ENCODE measurements around the gene NAMPT.

DNA sequence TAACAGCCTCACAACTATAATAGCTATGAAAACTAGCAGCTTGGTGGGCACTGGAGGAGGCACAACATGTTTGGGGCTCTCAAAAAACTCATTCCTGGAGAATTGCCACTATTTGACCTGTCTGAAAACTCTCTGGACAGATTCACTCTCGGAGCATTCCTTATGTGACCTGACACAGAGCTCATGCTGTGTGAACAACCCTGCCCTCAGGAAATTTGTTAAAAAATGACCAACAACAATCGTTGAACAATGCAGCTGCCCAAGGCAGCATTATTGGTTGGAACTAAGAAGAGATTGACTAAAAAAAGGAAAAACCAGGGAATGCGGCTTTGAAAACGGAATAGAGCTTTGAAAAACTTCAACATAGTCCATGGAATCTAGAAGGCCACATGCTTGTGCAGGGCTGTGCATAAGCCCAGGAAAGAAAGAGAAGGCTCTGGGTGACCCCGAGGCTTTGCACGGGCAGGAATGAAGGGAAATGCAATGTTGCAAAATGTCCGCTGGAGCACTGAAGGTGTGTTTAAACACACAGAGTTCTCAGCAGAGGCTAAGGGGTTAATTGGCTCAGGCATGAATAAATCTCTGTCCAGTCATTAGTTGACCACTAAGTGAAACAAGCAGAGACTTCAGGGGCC, 52.8 kb downstream of the NAMPT start:
- TF ChIP-seq, protein P1, sequence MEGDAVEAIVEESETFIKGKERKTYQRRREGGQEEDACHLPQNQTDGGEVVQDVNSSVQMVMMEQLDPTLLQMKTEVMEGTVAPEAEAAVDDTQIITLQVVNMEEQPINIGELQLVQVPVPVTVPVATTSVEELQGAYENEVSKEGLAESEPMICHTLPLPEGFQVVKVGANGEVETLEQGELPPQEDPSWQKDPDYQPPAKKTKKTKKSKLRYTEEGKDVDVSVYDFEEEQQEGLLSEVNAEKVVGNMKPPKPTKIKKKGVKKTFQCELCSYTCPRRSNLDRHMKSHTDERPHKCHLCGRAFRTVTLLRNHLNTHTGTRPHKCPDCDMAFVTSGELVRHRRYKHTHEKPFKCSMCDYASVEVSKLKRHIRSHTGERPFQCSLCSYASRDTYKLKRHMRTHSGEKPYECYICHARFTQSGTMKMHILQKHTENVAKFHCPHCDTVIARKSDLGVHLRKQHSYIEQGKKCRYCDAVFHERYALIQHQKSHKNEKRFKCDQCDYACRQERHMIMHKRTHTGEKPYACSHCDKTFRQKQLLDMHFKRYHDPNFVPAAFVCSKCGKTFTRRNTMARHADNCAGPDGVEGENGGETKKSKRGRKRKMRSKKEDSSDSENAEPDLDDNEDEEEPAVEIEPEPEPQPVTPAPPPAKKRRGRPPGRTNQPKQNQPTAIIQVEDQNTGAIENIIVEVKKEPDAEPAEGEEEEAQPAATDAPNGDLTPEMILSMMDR (IDR thresholded peaks at IDR 0.05 in 2 of 3, conservative IDR thresholded peaks at IDR 0.05 in 1 of 3; ENCODE audit: insufficient read depth in 2 of 3, low read depth in 1 of 3, low read length in 3 of 3) = no peak
- TF ChIP-seq, protein P2, sequence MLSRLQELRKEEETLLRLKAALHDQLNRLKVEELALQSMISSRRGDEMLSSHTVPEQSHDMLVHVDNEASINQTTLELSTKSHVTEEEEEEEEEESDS (CRISPR knock-in tag; IDR thresholded peaks at IDR 0.05) = no peak
- no peak for TF ChIP-seq ATF7 (IDR thresholded peaks at IDR 0.05)
- no peak for TF ChIP-seq POLR2A (conservative IDR thresholded peaks at IDR 0.05)

Measured in K562 (cell line).